Esophagus squamous epithelium (tissue), 5 donors: Measurements from ENCODE around the gene AUTS2. TPM values are rescaled to one million over a fixed set of nuclear protein-coding genes. Genes with fewer than 3 reads are reported as not detected.

Experiments
- DNase-seq: peaks from one replicate; lab custom pipeline; 2025; lab: John Stamatoyannopoulos, UW
- H3K27ac ChIP-seq, 4 donors: fragments of 200-600 bp; sonication (generic); one replicate each; pipeline ENCODE4 v1.5.1; 2016 to 2019; ENCODE audit warnings: mild to moderate bottlenecking in 1 of 4
- H3K27me3 ChIP-seq, 4 donors: fragments of 200-600 bp; sonication (generic); 1 replicate in 3 of 4; 2 replicates in 1 of 4; pipeline versions ENCODE4 v1.5.1 to v1.6.0; 2017 to 2021; ENCODE audit warnings: antibody characterized with exemption in 1 of 4
- H3K36me3 ChIP-seq, 3 donors: fragments of 200-600 bp; sonication (generic); one replicate each; pipeline ENCODE4 v1.5.1; 2016 to 2019
- H3K4me1 ChIP-seq, 3 donors: fragments of 200-600 bp; sonication (generic); one replicate each; pipeline ENCODE4 v1.5.1; 2017 to 2019
- H3K4me3 ChIP-seq, 4 donors: fragments of 200-600 bp; sonication (generic); 1 replicate in 3 of 4; 2 replicates in 1 of 4; pipeline ENCODE4 v1.5.1; 2016 to 2019; ENCODE audit warnings: mild to moderate bottlenecking in 2 of 4, moderate library complexity in 1 of 4
- H3K9me3 ChIP-seq, 3 donors: fragments of 200-600 bp; sonication (generic); one replicate each; pipeline ENCODE4 v1.5.1; 2016 to 2019
- POLR2A ChIP-seq, 4 donors: fragments of 450-650 bp; IDR thresholded peaks; one replicate each; pipeline ENCODE4 v1.6.1; 2017; ENCODE audit warnings: antibody characterized with exemption in 4 of 4, mild to moderate bottlenecking in 4 of 4, moderate library complexity in 3 of 4
- WGBS, 2 donors: methylation state at CpG; one replicate each; pipeline ENCODE4 v1.1.5; 2018; 5-methylcytosine and 5-hydroxymethylcytosine counted together
- intact Hi-C: fragments of 100-400 bp; cut with DNase I; formaldehyde crosslinking; loops from one replicate; pipeline ENCODE4 v1.15.0; 2022
- total RNA-seq, 4 donors: library from RNA; depleted of rRNA; stranded (reverse); fragments of >200 nt; gene quantifications; one replicate each; pipeline ENCODE4 v1.1.0, GENCODE V29; 2016
- TF ChIP-seq, protein P1 (sequence below), 6 experiments: fragments of 450-650 bp in 4 of 6; fragments of 200-600 bp in 2 of 6; sonication (generic) in 2 of 6; IDR thresholded peaks; one replicate each; pipeline ENCODE4 v1.5.1; 2016 to 2019; ENCODE audit warnings: antibody characterized with exemption in 6 of 6, mild to moderate bottlenecking in 4 of 6, moderate library complexity in 4 of 6
- donor health status: DM: yes; HTN: yes; CAD: no.

The AUTS2 gene
- total RNA-seq, 4 donors from 2014 or later, result 9.5 to 36.2 (median 23.0) TPM

DNA sequence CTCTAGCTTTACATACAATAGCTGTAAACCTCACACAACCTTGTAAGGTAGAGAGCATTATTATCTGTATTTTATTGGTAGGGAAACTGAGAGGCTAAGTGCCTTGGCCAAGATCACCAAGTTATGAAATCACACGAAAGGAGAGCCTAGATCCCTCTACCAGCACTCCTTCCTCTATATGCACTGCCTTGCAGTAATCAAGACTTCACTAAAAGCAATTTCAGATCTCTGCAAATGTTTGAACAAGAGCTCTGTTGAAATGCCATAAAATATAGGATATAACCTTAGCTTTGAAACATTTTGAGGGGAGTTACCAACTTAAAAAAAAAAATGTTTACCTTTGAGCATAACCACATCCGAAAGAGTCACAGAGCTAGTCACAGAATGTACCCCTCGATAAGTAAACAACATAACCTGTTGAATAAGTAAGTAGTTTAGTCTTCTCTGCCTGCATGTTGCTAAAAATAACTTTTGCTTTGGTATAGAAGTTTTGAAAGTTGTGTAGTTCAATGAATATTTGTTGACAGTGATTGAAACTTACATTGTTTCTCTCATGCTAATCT lies 709.4 kb downstream of the AUTS2 start:
- TF ChIP-seq, protein P1, sequence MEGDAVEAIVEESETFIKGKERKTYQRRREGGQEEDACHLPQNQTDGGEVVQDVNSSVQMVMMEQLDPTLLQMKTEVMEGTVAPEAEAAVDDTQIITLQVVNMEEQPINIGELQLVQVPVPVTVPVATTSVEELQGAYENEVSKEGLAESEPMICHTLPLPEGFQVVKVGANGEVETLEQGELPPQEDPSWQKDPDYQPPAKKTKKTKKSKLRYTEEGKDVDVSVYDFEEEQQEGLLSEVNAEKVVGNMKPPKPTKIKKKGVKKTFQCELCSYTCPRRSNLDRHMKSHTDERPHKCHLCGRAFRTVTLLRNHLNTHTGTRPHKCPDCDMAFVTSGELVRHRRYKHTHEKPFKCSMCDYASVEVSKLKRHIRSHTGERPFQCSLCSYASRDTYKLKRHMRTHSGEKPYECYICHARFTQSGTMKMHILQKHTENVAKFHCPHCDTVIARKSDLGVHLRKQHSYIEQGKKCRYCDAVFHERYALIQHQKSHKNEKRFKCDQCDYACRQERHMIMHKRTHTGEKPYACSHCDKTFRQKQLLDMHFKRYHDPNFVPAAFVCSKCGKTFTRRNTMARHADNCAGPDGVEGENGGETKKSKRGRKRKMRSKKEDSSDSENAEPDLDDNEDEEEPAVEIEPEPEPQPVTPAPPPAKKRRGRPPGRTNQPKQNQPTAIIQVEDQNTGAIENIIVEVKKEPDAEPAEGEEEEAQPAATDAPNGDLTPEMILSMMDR (IDR thresholded peaks at IDR 0.05), result no peak
- no peak for TF ChIP-seq POLR2A (IDR thresholded peaks at IDR 0.05)
- H3K27ac ChIP-seq, result no peak overlapping the region
- intact Hi-C loops, result no loop called here
- H3K27me3 ChIP-seq, result no peaks in the 10 kb centered on the region
- DNase-seq, result no peak
- H3K4me3 ChIP-seq, result no peak overlapping the region
- no peaks in the 10 kb centered on the region for H3K36me3 ChIP-seq
- 64 to 78% methylated on average over 3 of the region's 3 CpGs for WGBS, 2 donors
- no peaks in the 10 kb centered on the region for H3K4me1 ChIP-seq
- no peaks in the 10 kb centered on the region for H3K9me3 ChIP-seq

DNA sequence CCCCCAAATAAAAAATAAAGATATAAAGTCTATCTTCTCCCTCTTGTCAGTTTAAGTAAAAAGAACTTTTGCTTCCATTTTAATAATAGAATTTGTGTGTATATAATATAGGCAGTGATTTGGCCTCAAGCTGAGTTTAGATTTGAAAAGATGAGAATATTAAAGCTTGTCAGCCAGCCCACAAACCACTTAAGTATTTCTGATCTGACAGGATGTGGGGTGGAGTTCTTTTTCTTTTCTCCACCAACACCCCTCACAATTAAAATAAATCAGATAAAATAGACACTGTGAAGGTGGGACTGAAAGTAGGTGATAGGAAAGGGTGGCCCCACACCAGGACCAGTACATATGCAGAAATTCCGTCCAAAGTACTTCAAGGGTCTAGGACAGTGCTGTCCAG lies 714.1 kb downstream of the AUTS2 start:
- no peak overlapping the region for H3K27ac ChIP-seq
- WGBS, 2 donors, result 63 to 80% methylated on average over 1 of the region's 1 CpG
- no peaks in the 10 kb centered on the region for H3K27me3 ChIP-seq
- no peak overlapping the region for H3K4me3 ChIP-seq
- H3K9me3 ChIP-seq, result no peaks in the 10 kb centered on the region
- no peak for TF ChIP-seq POLR2A (IDR thresholded peaks at IDR 0.05)
- TF ChIP-seq, protein P1 (IDR thresholded peaks at IDR 0.05), result no peak
- DNase-seq, result no peak
- intact Hi-C loops, result no loop called here
- no peaks in the 10 kb centered on the region for H3K36me3 ChIP-seq
- H3K4me1 ChIP-seq, result peaks cover under 1 to 10% (median 6%) of the 10 kb centered on the region in 3 donors

DNA sequence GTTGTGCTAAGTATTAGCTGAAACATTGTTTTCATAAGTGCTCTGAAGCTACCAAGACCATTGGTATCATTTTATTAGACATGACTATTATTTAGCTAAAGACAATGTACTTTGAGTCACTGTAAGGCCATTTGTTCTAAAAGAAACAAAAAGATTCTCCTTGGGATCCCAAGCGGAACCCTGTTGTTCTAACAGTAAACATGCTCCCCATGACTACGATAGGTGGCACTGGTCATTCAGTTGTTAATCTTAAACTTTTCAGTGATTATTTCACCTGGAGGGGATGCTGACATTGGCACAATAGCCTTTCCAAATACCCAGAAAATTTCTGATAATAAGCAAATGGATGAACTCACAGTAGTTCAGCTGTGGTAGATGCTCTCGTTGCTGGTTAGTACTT lies 715.0 kb downstream of the AUTS2 start:
- DNase-seq, result no peak
- H3K9me3 ChIP-seq, result no peaks in the 10 kb centered on the region
- TF ChIP-seq POLR2A (IDR thresholded peaks at IDR 0.05), result no peak
- no peak overlapping the region for H3K27ac ChIP-seq
- intact Hi-C loops, result no loop called here
- no peak overlapping the region for H3K4me3 ChIP-seq
- 92% methylated on average over 3 of the region's 3 CpGs for WGBS, 2 donors
- no peaks in the 10 kb centered on the region for H3K36me3 ChIP-seq
- H3K27me3 ChIP-seq, result no peaks in the 10 kb centered on the region
- peaks cover 6 to 19% (median 6%) of the 10 kb centered on the region in 3 donors for H3K4me1 ChIP-seq

DNA sequence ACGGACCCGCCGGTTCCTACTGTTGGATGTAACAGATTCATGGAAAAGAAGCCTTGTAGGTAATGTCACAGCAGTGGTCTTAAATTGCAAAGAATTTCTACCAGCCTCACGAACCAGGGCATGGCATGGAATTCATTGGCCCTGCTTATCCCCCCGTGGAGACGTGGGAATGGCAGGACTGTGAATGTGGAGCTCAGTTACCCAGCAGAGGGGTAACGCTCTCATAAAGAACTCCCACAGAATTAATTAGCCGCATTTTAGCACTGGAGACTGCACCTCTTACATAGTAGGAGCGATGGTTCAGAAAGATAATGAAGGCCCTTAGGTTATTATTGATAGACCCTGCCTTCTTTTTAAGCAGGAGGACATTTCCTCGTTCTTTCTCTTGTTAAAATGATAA lies 715.4 kb downstream of the AUTS2 start:
- H3K27ac ChIP-seq, result no peak overlapping the region
- no peaks in the 10 kb centered on the region for H3K27me3 ChIP-seq
- H3K36me3 ChIP-seq, result no peaks in the 10 kb centered on the region
- intact Hi-C loops, result no loop called here
- peaks cover 6 to 23% (median 6%) of the 10 kb centered on the region in 3 donors for H3K4me1 ChIP-seq
- 84 to 89% methylated on average over 8 to 10 of the region's 10 CpGs for WGBS, 2 donors
- TF ChIP-seq, protein P1 (IDR thresholded peaks at IDR 0.05), result no peak
- no peak for TF ChIP-seq POLR2A (IDR thresholded peaks at IDR 0.05)
- no peak for DNase-seq
- no peaks in the 10 kb centered on the region for H3K9me3 ChIP-seq
- H3K4me3 ChIP-seq, result no peak overlapping the region

DNA sequence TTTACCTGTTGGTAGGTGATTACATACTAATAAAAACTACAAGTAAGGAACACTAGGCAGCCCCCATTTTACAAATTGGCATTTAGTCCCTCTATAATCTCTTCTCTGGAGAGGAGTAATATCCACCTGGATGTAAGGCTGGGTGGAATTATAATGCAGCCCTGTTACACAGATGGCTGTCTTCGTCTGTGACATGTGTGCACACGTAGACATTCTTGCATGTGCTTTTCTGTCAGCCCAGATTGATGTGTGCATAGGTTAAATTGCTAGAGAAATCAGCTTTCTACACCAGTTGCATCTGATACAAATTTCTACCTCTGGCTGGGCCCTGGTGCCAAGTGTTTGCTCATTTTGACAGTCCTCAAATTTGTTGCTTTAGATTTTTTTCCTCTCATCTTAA lies 715.9 kb downstream of the AUTS2 start:
- no peak for TF ChIP-seq POLR2A (IDR thresholded peaks at IDR 0.05)
- TF ChIP-seq, protein P1 (IDR thresholded peaks at IDR 0.05), result no peak
- peaks cover 0 to 3% (median 0%) of the 10 kb centered on the region in 4 donors for H3K27me3 ChIP-seq
- peaks cover 6 to 29% (median 6%) of the 10 kb centered on the region in 3 donors for H3K4me1 ChIP-seq
- no peaks in the 10 kb centered on the region for H3K9me3 ChIP-seq
- intact Hi-C loops, result no loop called here
- DNase-seq, result no peak
- 57 to 64% methylated on average over 2 of the region's 2 CpGs for WGBS, 2 donors
- no peak overlapping the region for H3K4me3 ChIP-seq
- H3K36me3 ChIP-seq, result no peaks in the 10 kb centered on the region
- no peak overlapping the region for H3K27ac ChIP-seq
